ENCODE results near the gene OSBPL8.

GRCh38 chr12:76400136-76400535, 159.4 kb downstream of the OSBPL8 start:
- no peak for TF ChIP-seq CTCF (IDR thresholded peaks at IDR 0.05)
- TF ChIP-seq ZFX (IDR thresholded peaks at IDR 0.05; ENCODE audit: borderline replicate concordance) = no peak

All from 22Rv1 (cell line).